HG03196 (cell line): ENCODE data around the gene ATG9B.

Experiments
- ATAC-seq: cut with Tn5 transposase; IDR thresholded peaks from one replicate; pipeline ENCODE4 v1.9.1; 2021; ENCODE audit not compliant: unreplicated experiment

Gene ATG9B

GRCh38 chr7:150983893-150984368, 40.4 kb downstream of the ATG9B start:
- no peak for ATAC-seq

GRCh38 chr7:150982351-150982750, 41.9 kb downstream of the ATG9B start:
- ATAC-seq, result no peak

GRCh38 chr7:150981644-150982043, 42.6 kb downstream of the ATG9B start:
- ATAC-seq, result no peak

GRCh38 chr7:150980663-150981062, 43.6 kb downstream of the ATG9B start:
- no peak for ATAC-seq

- ATAC-seq, result no peak
These were observed 44.4 kb downstream of the ATG9B start for GRCh38 chr7:150979713-150980390.

GRCh38 chr7:150978126-150978789, 46.0 kb downstream of the ATG9B start, which contains the start of gene KCNH2:
Gene KCNH2, minus strand, starts transcription at chr7:150978321. Its CDS starts 408 bp downstream, at chr7:150977913.
- ATAC-seq, result no peak

- ATAC-seq, result no peak
These were observed 46.7 kb downstream of the ATG9B start for GRCh38 chr7:150977382-150978125.

- no peak for ATAC-seq
These were observed 47.5 kb downstream of the ATG9B start for GRCh38 chr7:150976529-150977381.

- no peak for ATAC-seq
These were observed 48.6 kb downstream of the ATG9B start for GRCh38 chr7:150975536-150976319.

GRCh38 chr7:150974468-150975391, 49.6 kb downstream of the ATG9B start:
- ATAC-seq, result peak; percentile 53

GRCh38 chr7:150973571-150974451, 50.5 kb downstream of the ATG9B start:
- no peak for ATAC-seq

- no peak for ATAC-seq
These were observed 51.6 kb downstream of the ATG9B start for GRCh38 chr7:150972741-150973140.

GRCh38 chr7:150972023-150972468, 52.2 kb downstream of the ATG9B start:
- no peak for ATAC-seq

GRCh38 chr7:150971242-150972022, 52.9 kb downstream of the ATG9B start:
- ATAC-seq, result no peak

GRCh38 chr7:150970424-150970823, 53.9 kb downstream of the ATG9B start:
- no peak for ATAC-seq

- ATAC-seq, result no peak
These were observed 54.8 kb downstream of the ATG9B start for GRCh38 chr7:150969475-150969874.

- ATAC-seq, result no peak
These were observed 55.4 kb downstream of the ATG9B start for GRCh38 chr7:150968734-150969372.
